ENCODE data around the gene PROSER2.
A peak's percentile ranks its signal among the peaks of the same experiment; 100 is the strongest.

PROSER2 gene

DNA sequence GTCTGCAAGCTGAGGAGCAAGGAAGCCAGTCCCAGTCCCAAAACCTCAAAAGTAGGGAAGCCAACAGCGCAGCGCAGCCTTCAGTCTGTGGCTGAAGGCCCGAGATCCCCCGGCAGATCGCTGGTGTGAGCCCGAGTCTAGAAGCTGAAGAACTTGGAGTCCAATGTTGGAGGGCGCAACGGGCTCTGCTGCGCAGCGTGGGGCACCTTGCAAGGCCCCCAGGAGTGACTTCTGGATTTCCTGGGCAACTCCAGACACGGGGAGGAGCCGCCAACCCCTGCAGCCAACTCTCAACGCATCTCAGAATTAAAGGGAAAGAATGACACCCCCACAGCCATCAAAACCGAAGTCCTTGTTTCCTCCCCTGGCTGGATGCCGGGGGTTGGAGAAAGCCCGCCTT, 18.8 kb upstream of the PROSER2 start:
- no peak for DNase-seq (ENCODE audit: low spot score)

GRCh38 chr10:11805792-11806191, 17.4 kb upstream of the PROSER2 start:
- no peak for DNase-seq (ENCODE audit: low spot score)

GRCh38 chr10:11806706-11807105, 16.4 kb upstream of the PROSER2 start:
- DNase-seq (ENCODE audit: low spot score) = no peak

GRCh38 chr10:11808808-11809207, 14.3 kb upstream of the PROSER2 start:
- DNase-seq (ENCODE audit: low spot score) = no peak

DNA sequence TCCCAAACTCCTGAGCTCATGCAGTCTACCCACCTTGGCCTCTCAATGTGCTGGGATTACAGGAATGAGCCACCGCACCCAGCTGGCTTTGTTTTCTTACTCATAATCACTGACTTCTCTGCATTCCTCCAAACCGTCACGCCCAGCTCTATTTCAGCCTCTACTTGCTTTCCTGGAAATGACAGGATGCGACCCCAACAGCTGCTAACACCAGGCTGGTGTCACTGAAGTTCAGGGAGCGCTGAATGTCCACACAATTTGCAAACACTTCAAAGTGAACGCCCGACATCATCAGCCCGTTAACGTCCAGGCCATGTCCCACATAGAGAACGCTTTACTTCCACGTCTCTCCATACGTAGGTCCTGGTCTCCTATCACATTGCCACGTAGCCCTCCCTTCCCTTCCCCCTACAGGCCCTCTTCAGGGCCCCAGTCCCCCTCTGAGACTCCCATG, 12.8 kb upstream of the PROSER2 start:
- peak; percentile 37 for DNase-seq (ENCODE audit: low spot score)

- DNase-seq (ENCODE audit: low spot score) = no peak
Measured at GRCh38 chr10:11810973-11811372, 12.2 kb upstream of the PROSER2 start.

DNA sequence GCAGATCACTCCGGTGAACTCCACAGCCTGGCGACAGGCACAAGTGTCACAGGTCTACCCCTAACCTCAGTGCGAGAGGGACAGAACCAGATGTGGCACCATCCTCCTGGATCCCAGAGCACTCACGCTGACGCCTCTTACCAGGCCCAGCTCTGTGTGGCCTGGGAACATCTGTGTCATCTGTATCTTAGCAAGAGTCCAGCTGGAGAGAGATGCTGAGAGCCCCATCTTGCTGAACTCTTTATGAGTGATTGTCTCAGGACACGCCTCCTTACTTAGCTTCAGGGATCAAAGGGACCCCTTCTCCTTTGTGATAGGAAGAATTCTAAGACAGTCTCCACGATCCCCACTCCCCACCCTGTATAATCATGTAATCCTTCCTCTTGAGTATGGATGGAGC, 10.0 kb upstream of the PROSER2 start:
- DNase-seq (ENCODE audit: low spot score) = no peak

DNA sequence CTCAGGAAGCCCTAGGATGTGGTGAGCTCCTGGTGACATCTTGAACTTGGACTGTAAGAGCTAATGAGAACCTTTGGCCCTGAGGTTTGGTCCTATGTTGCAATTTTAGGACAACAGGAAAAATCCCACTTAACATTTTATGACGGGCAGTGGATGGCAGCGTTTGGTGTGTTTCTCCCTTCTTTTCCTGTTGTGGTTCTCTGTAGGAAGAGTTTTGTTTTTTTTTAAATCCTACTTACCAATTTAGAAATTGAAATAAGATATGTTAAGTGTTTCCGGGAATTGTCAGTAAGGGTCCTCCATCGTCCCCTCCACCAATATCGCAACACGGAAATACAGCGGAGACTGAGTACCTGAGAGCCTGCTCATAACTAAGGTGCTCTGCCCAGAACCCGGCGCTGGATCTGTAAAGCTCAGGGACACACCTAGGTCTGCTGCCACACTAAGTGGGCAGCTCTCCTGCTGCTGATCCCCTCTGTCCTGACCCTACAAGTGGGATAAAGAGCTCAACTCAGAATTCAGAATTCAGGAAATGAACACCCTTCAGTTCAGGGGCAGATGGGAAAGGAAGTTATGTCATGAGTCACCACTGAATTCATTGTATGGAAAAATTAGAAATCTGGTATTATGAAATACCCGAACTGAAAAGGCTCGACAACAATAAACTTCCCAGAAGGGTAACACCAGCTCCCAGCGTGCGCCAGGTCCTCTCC, 9.1 kb upstream of the PROSER2 start:
- DNase-seq (ENCODE audit: low spot score) = no peak

DNA sequence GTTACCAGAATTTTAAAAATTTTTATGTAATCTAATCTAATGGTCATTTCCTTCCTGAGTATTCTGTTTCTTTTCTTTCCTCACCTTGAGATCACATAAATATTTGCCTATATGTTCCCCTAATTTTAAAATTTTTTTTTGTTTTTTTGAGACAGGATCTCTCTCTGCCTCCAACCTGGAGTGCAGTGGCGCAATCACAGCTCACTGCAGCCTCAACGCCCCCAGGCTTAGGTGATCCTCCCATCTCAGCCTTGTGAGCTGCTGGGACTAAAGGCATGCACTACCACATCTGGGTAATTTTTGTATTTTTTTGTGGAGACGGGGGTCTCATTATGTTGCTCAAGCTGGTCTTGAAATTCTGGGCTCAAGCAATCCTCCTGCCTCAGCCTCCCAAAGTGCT, 4.1 kb upstream of the PROSER2 start:
- DNase-seq (ENCODE audit: low spot score) = no peak

DNA sequence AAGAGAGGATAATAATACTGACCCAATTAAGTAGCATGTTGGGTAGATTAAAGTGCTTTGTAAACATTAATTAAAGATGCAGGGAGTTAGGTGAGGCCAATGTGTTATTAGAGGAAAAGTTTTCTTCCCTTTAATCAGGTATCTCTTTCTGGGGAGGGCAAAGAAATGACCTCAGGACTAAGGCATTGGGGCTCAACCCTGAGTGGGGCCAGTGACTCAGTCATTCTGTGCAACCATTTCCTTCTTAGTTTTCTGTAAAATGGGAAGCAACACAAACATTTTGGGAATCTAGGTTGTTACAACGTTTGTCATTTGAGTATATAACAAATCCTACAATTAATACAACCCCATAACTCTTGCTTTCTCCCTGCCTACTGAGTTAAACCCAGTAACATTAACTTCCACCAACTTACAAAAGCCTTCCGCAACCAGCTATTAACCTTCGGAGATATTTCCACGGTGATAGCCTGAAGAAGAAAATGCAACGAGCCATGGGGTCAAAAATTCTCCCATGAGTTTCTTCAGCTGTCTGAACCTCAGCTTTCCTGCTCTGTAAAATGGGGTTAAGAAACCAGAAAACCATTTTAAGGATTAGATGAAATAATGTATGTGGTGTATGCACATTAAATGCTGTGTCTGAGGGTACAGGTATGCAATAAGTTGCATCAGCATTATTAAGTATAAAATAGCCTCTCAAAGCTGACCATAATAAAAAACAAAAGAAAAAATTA, 965 bp upstream of the PROSER2 start:
- peak; percentile 15 for DNase-seq (ENCODE audit: low spot score)

GRCh38 chr10:11822809-11823121, 391 bp upstream of the PROSER2 start:
- no peak for DNase-seq (ENCODE audit: low spot score)

- no peak for DNase-seq (ENCODE audit: low spot score)
Measured at GRCh38 chr10:11823989-11824346, 812 bp downstream of the PROSER2 start.

GRCh38 chr10:11824376-11824775, 1.2 kb downstream of the PROSER2 start:
- DNase-seq (ENCODE audit: low spot score) = no peak

GRCh38 chr10:11824825-11825224, 1.7 kb downstream of the PROSER2 start:
- no peak for DNase-seq (ENCODE audit: low spot score)

- no peak for DNase-seq (ENCODE audit: low spot score)
Measured at GRCh38 chr10:11825796-11826414, 2.7 kb downstream of the PROSER2 start.

GRCh38 chr10:11827006-11827405, 3.9 kb downstream of the PROSER2 start:
- DNase-seq (ENCODE audit: low spot score) = no peak

DNA sequence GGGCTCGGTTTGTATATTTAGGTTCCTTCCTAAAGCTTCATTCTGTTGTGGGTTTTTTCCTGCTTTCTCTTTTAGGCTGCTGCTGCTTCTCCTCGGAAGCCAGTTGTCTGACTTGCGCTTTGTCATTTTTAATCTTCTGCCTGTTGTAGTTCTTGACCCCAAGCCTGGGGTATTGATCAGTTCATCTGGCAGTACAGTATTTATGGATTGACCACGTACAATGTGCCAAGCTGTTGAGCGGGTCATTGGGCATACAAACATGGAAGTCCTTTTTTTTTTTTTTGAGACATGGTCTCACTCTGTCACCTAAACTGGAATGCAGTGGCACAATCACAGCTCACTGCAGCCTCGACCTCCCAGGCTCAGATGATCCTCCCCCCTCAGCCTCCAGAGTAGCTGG, 4.3 kb downstream of the PROSER2 start:
- DNase-seq (ENCODE audit: low spot score) = no peak

DNA sequence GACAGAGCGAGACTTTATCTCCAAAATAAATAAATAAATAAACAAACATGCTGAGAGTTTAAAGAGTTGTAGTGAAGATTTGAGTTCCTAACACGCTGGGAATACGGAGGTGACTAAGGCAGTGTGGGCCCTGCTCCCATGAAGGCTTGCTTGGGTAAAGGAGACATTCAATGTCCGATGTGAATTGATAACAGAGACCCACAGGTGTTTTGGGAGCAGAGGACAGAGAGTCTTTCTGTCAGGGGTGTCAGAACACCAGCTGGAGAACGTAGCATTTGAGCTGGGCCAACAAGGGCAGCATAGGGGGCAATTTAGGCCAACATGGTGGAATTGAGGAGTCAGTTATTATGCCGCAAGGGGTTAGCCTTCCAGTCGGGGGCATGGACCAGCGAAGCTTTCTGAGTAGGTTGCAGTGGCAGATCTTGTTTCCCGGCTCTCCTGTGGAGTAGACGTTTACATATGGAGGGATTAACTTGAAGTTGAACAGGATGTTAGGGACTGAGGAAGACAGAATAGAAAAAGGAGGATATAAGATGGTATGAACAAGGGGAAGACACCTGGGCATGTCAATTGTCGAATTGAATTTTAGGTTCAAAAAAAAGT, 5.6 kb downstream of the PROSER2 start:
- DNase-seq (ENCODE audit: low spot score) = no peak

- peak; percentile 26 for DNase-seq (ENCODE audit: low spot score)
Measured at GRCh38 chr10:11830836-11831519, 7.8 kb downstream of the PROSER2 start.

GRCh38 chr10:11831520-11831951, 8.4 kb downstream of the PROSER2 start:
- DNase-seq (ENCODE audit: low spot score) = no peak

DNA sequence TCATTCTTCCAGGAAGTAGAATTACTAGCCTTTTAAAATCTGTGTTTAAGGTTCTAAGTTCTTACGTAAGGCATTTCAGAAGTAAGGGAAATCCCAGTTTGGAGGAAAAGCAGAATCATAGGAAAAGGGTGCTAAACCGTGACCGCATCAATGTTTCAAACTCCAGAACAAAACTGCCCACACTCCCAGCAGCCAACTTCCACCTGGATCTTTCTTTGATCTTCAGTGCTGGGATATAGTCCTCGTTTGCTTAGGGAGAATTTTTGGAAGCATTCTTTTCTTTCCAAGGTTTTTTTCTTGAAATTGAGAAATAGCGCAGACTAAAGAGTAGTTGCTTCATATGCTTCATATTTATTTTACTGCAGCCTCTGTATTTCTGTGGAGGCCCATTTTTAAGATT, 8.9 kb downstream of the PROSER2 start:
- no peak for DNase-seq (ENCODE audit: low spot score)

- DNase-seq (ENCODE audit: low spot score) = no peak
Measured at GRCh38 chr10:11835061-11835460, 11.9 kb downstream of the PROSER2 start.
